Heart right ventricle (tissue), 16 donors: ENCODE data around the gene HAO2. TPM values are rescaled to one million over a fixed set of nuclear protein-coding genes. Genes with fewer than 3 reads are reported as not detected.
"Not testable (repeated sequence)": the region's sequence is repeated elsewhere in the genome, so short reads cannot be mapped to it uniquely, and the experiment has no call there.

Experiments
- ATAC-seq, 8 donors: fragments of 200-7000 bp; cut with Tn5 transposase; one replicate each; pipeline ENCODE4 v1.9.1; 2020; ENCODE audit warnings: mild to moderate bottlenecking in 8 of 8, moderate library complexity in 8 of 8, moderate number of reproducible peaks in 1 of 8
- DNase-seq, 2 donors: peaks; one replicate each; pipeline ENCODE4 v3.0.0-alpha.2; 2020
- H3K27ac ChIP-seq, 10 donors: fragments of 200-600 bp; sonication (generic) in 2 of 10; one replicate each; pipeline versions ENCODE4 v1.5.0 to v1.8.0; 2020 to 2022; ENCODE audit warnings: mild to moderate bottlenecking in 3 of 10
- H3K27me3 ChIP-seq, 7 donors: fragments of 200-600 bp; one replicate each; pipeline ENCODE4 v1.8.0; 2021 to 2022; ENCODE audit warnings: mild to moderate bottlenecking in 2 of 7
- H3K36me3 ChIP-seq, 9 donors: fragments of 200-600 bp; sonication (generic) in 1 of 9; one replicate each; pipeline versions ENCODE4 v1.5.0 to v1.8.0; 2020 to 2022; ENCODE audit warnings: mild to moderate bottlenecking in 2 of 9
- H3K4me1 ChIP-seq, 9 donors: fragments of 200-600 bp; sonication (generic) in 1 of 9; one replicate each; pipeline versions ENCODE4 v1.5.0 to v1.8.0; 2020 to 2022; ENCODE audit warnings: mild to moderate bottlenecking in 4 of 9
- H3K4me3 ChIP-seq, 10 donors: fragments of 200-600 bp; sonication (generic) in 2 of 10; one replicate each; pipeline versions ENCODE4 v1.5.0 to v1.8.0; 2020 to 2022; ENCODE audit warnings: mild to moderate bottlenecking in 7 of 10, moderate library complexity in 2 of 10
- H3K9me3 ChIP-seq, 11 donors: fragments of 200-600 bp in 10 of 11; sonication (generic) in 2 of 11; one replicate each; pipeline versions ENCODE4 v1.5.0 to v1.8.0; 2013 to 2022; ENCODE audit warnings: mild to moderate bottlenecking in 2 of 11, control low read depth in 1 of 11, moderate library complexity in 1 of 11
- whole genome bisulfite sequencing, 2 donors: extraction: QIAGEN DNeasy Blood & Tissue Kit; methylation state at CpG; one replicate each; pipeline ENCODE4 v1.1.7; 2013; ENCODE audit warnings: inconsistent platforms in 1 of 2; 5-methylcytosine and 5-hydroxymethylcytosine counted together
- intact Hi-C, 10 donors: fragments of 100-400 bp; cut with DNase I; formaldehyde crosslinking; loops; one replicate each; pipeline versions ENCODE4 v1.11.1 to v1.14.2; 2022
- polyA plus RNA-seq, 2 donors: library from polyadenylated mRNA; stranded (reverse); fragments of 200-250 nt; gene quantifications; one replicate each; pipeline ENCODE4 v1.2.3, GENCODE V29; 2013
- total RNA-seq, 10 donors: library from RNA; stranded (reverse); fragmentation: NEBNext Ultra II Directional in 3 of 10; extraction: Animal tissue kit (Norgen Biotek cat#: 25700) in 3 of 10; gene quantifications; one replicate each; pipeline versions ENCODE4 v1.2.1 to v1.2.4, GENCODE V29; 2021 to 2023
- TF ChIP-seq, protein P1 (sequence below), 9 donors: fragments of 200-600 bp; sonication (generic) in 2 of 9; IDR thresholded peaks; one replicate each; pipeline versions ENCODE4 v1.5.0 to v1.8.0; 2021 to 2022; ENCODE audit warnings: antibody characterized with exemption in 9 of 9, mild to moderate bottlenecking in 5 of 9, moderate library complexity in 1 of 9
- donor health status: Arrhythmogenic right ventricular cardiomyopathy.
- donor health status: ischemic (EF 13 %, LVEDD 7.1; RV severe dilation, severe dysfunction).
- donor health status: healthy with polysubstance abuse.
- donor health status: DM: no; HTN: yes; CAD: no.
- donor health status: DM: no; HTN: no; CAD: no.
- donor health status: ischemic (EF 25% LVEDD 6.9; RV normal size, moderate dysfunction).
- donor health status: ischemic (EF 25% LVEDD 5.7; RV mildly dilated, moderate dysfunction).
- donor health status: healthy.
- donor health status: DM: yes; HTN: yes; CAD: no.
- donor health status: Ischemic cardiomyopathy.
- donor health status: ischemic (EF 35%, LVEDD 5.7; RV mildly dilated, moderate dysfunction).
- donor health status: nonischemic (EF 11% LVEDD 7.7; RV severe dilation, severe dysfunction).
- donor health status: DM: yes; HTN: yes; CAD: no.
- donor health status: PGD.
- donor health status: ischemic (EF 29% LVEDD 5.4; RV normal size, mild dysfunction).
- donor health status: nonischemic (EF 23%, LVEDD 6.1; RV moderate dilation, normal function).

Gene HAO2
- total and polyA plus RNA-seq, 12 donors: 0.01 TPM; not detected in 11

DNA sequence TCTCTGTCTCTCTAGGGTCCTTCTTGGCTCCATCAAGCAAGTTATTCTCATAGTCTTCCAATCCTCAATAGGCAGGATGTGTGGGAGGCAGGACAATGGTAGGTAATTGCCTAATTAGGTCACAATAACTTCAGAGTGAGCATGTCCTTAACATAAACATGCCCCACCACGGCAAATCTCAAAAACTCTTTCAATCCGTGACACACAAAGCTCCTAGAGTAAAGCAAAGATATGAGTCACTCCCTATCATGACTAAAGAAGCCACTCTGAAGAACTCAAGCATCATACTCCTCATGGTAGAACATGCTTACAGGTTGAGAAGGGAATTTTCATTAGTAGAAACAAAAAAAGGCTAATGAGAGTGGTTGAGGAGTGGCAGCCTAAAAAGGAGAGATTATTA lies 4.9 kb downstream of the HAO2 start:
- Histone ChIP-seq H3K27me3 (peaks cover 0 to 7% (median 0%) of the 10 kb centered on the region in 7 donors), H3K36me3 (no peaks in the 10 kb centered on the region), H3K4me3 (no peak overlapping the region), H3K4me1 (no peaks in the 10 kb centered on the region), H3K27ac (no peak overlapping the region), H3K9me3 (no peaks in the 10 kb centered on the region)
- ATAC-seq: no peak
- no peak for DNase-seq
- WGBS, 2 donors: 56 to 59% methylated on average over 2 of the region's 2 CpGs
- intact Hi-C loops: no loop called here
- TF ChIP-seq, protein P1, sequence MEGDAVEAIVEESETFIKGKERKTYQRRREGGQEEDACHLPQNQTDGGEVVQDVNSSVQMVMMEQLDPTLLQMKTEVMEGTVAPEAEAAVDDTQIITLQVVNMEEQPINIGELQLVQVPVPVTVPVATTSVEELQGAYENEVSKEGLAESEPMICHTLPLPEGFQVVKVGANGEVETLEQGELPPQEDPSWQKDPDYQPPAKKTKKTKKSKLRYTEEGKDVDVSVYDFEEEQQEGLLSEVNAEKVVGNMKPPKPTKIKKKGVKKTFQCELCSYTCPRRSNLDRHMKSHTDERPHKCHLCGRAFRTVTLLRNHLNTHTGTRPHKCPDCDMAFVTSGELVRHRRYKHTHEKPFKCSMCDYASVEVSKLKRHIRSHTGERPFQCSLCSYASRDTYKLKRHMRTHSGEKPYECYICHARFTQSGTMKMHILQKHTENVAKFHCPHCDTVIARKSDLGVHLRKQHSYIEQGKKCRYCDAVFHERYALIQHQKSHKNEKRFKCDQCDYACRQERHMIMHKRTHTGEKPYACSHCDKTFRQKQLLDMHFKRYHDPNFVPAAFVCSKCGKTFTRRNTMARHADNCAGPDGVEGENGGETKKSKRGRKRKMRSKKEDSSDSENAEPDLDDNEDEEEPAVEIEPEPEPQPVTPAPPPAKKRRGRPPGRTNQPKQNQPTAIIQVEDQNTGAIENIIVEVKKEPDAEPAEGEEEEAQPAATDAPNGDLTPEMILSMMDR (IDR thresholded peaks at IDR 0.05): no peak

DNA sequence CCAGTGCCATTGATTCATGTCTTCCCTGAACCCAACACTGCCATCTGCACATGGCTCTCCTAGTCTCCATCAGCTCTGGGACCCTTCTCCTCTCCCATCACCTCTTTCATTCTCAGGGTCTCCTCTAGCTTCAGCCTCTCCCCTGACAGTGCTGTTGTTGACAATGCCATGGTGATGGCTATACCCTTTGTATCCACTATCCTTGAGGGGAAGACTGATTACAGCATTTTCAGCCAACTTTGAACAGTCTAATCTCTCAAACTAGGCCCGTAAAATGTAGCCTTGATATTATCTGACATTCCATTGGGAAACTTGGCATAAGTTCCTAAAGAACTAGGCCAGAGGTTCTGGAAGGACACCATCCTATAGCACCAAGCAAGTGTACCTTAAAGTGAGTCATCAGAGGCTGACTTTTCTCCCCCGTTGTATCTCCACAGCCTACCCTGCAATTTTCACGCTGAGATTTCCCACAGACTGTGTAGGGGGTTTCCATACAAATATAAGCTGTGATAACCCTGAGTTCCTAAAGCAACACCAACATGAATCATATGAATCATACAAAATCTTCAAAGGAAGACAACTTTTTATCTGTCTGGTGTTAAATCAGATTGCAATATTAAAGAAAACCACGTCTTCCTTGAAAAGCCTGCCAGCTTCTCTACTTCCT lies 5.8 kb downstream of the HAO2 start:
- intact Hi-C loops: loop anchor here in 1 of 10 donors (2.0 kb wide), 1 partner anchor 338 kb away; no protein-coding TSS in a partner anchor
- WGBS, 2 donors: 36 to 50% methylated on average over 4 of the region's 4 CpGs
- no peak for ATAC-seq

DNA sequence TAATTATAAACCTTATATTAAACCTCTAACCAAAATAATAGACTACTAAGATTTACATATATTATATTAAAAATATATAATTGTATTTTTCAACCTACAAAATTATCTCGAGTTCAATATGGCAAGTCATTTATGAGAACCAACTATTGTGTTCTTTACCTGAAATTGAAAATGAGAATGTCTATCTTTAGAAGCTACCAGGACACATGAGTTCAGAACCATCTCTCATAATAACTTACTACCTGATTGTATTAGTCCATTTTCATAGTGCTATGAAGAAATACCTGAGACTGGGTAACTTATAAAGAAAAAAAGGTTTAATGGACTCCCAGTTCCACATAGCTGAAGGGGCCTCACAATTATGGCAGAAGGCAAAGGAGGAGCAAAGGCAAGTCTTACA lies 6.8 kb downstream of the HAO2 start:
- Histone ChIP-seq H3K4me3 (no peak overlapping the region), H3K27ac (no peak overlapping the region), H3K27me3 (peaks cover 0 to 11% (median 0%) of the 10 kb centered on the region in 7 donors), H3K9me3 (no peaks in the 10 kb centered on the region), H3K36me3 (no peaks in the 10 kb centered on the region), H3K4me1 (no peaks in the 10 kb centered on the region)
- DNase-seq (no peak), ATAC-seq (no peak)
- intact Hi-C loops: loop anchor here in 1 of 10 donors (2.0 kb wide), 1 partner anchor 337 kb away; no protein-coding TSS in a partner anchor
- TF ChIP-seq, protein P1 (IDR thresholded peaks at IDR 0.05): no peak
- WGBS, 2 donors: 84 to 93% methylated on average over 1 of the region's 1 CpG

More for the DNA sequence above, 5.8 kb downstream of the HAO2 start:
- H3K9me3 ChIP-seq: no peaks in the 10 kb centered on the region
- H3K4me1 ChIP-seq: no peaks in the 10 kb centered on the region
- TF ChIP-seq, protein P1 (IDR thresholded peaks at IDR 0.05): no peak
- peaks cover 0 to 7% (median 0%) of the 10 kb centered on the region in 7 donors for H3K27me3 ChIP-seq
- no peak overlapping the region for H3K27ac ChIP-seq
- no peaks in the 10 kb centered on the region for H3K36me3 ChIP-seq
- no peak overlapping the region for H3K4me3 ChIP-seq
- DNase-seq: no peak

DNA sequence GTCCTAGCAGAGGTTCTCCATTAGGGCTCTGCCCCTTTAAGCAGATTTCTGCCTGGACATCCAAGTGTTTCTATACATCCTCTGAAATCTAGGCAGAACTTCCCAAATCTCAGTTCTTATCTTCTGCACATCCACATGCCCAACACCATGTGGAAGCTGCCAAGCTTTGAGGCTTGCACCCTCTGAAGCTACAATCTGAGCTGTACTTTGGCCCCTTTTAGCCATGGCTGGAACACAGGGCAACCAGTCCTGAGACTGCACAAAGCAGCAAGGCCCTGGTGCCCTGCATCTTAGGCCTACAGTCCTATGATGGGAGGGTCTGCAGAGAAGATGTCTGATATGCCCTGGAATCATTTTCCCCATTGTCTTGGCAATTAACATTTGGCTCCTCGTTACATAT lies 8.0 kb downstream of the HAO2 start:
- H3K27ac ChIP-seq: no peak overlapping the region
- ATAC-seq (no peak), DNase-seq (no peak)
- 74 to 85% methylated on average over 1 of the region's 1 CpG for WGBS, 2 donors
- no peaks in the 10 kb centered on the region for H3K4me1 ChIP-seq
- TF ChIP-seq, protein P1 (IDR thresholded peaks at IDR 0.05): no peak
- H3K27me3 ChIP-seq: peaks cover 0 to 11% (median 0%) of the 10 kb centered on the region in 7 donors
- intact Hi-C loops: no loop called here
- no peaks in the 10 kb centered on the region for H3K36me3 ChIP-seq
- no peaks in the 10 kb centered on the region for H3K9me3 ChIP-seq
- H3K4me3 ChIP-seq: no peak overlapping the region

DNA sequence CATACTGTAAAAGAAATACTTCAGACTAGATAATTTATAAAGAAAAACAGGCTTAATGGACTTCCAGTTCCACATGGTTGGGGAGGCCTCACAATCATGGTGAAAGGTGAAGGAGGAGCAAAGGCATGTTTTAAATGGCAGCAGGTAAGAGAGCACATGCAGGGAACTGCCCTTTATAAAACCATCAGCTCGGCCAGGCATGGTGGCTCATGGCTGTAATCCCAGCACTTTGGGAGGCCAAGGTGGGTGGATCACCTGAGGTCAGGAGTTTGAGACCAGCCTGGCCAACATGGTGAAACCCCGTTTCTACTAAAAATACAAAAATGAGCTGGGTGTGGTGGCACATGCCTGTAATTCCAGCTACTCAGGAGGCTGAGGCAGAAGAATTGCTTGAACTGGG lies 9.0 kb downstream of the HAO2 start:
- DNase-seq, H3K4me1 ChIP-seq, intact Hi-C loops, H3K27ac ChIP-seq, H3K9me3 ChIP-seq, H3K4me3 ChIP-seq, ATAC-seq, H3K36me3 ChIP-seq: not testable (repeated sequence)
- peaks cover 0 to 11% (median 0%) of the 10 kb centered on the region in 7 donors for H3K27me3 ChIP-seq
- WGBS, 2 donors: 80 to 86% methylated on average over 2 of the region's 2 CpGs
